Skeletal muscle tissue (tissue), 4 donors: ENCODE measurements around the gene HS6ST2. TPM values are rescaled to one million over a fixed set of nuclear protein-coding genes. Genes with fewer than 3 reads are reported as not detected.

Experiments used
- H3K27ac ChIP-seq: one replicate; pipeline ENCODE4 v1.7.0; 2013; ENCODE audit warnings: mild to moderate bottlenecking, low read depth, low read length, inconsistent platforms
- H3K27me3 ChIP-seq, 3 donors: one replicate each; pipeline ENCODE4 v1.7.0; 2013; ENCODE audit warnings: low read length in 3 of 3; ENCODE audit not compliant: control insufficient read depth in 3 of 3, insufficient read depth in 3 of 3
- H3K36me3 ChIP-seq, 3 donors: one replicate each; pipeline ENCODE4 v1.7.0; 2013; ENCODE audit warnings: low read length in 3 of 3; ENCODE audit not compliant: control insufficient read depth in 3 of 3, insufficient read depth in 3 of 3
- H3K4me1 ChIP-seq, 3 donors: one replicate each; pipeline ENCODE4 v1.7.0; 2013; ENCODE audit warnings: low read length in 3 of 3, mild to moderate bottlenecking in 3 of 3; ENCODE audit not compliant: control insufficient read depth in 3 of 3, insufficient read depth in 3 of 3
- H3K4me3 ChIP-seq, 3 donors: one replicate each; pipeline ENCODE4 v1.7.0; 2013; ENCODE audit warnings: low read length in 3 of 3
- H3K9ac ChIP-seq, 3 donors: one replicate each; pipeline ENCODE4 v1.7.0; 2013; ENCODE audit warnings: low read length in 3 of 3, mild to moderate bottlenecking in 3 of 3, moderate library complexity in 2 of 3, low read depth in 1 of 3
- H3K9me3 ChIP-seq, 3 donors: one replicate each; pipeline ENCODE4 v1.7.0; 2013; ENCODE audit warnings: low read length in 3 of 3; ENCODE audit not compliant: control insufficient read depth in 3 of 3
- total RNA-seq: library from RNA; depleted of rRNA; stranded (reverse); fragments of >200 nt; gene quantifications from one replicate; pipeline ENCODE4 v1.2.3, GENCODE V29; 2014
- donor health status: Osteomylitis.

The HS6ST2 gene
- total RNA-seq, 1 donor from 2014 or later, result 19.8 TPM

GRCh38 chrX:132740316-132741123 is 217.9 kb downstream of the HS6ST2 start:
- Histone ChIP-seq H3K4me3 (no peak overlapping the region), H3K27me3 (peaks cover 0 to 12% (median 0%) of the 10 kb centered on the region in 3 donors), H3K36me3 (no peaks in the 10 kb centered on the region), H3K4me1 (peaks cover 0 to 2% (median 0%) of the 10 kb centered on the region in 3 donors), H3K9ac (no peak overlapping the region), H3K9me3 (no peaks in the 10 kb centered on the region), H3K27ac (no peak overlapping the region)

GRCh38 chrX:132738951-132739350 is 219.5 kb downstream of the HS6ST2 start:
- no peak overlapping the region for H3K9ac ChIP-seq
- H3K4me3 ChIP-seq, result no peak overlapping the region
- H3K9me3 ChIP-seq, result no peaks in the 10 kb centered on the region
- no peaks in the 10 kb centered on the region for H3K36me3 ChIP-seq
- peaks cover 0 to 12% (median 0%) of the 10 kb centered on the region in 3 donors for H3K27me3 ChIP-seq
- H3K27ac ChIP-seq, result no peak overlapping the region
- H3K4me1 ChIP-seq, result peaks cover 0 to 2% (median 0%) of the 10 kb centered on the region in 3 donors

- Histone ChIP-seq H3K36me3 (no peaks in the 10 kb centered on the region), H3K4me1 (peaks cover 0 to 2% (median 0%) of the 10 kb centered on the region in 3 donors), H3K4me3 (no peak overlapping the region), H3K27me3 (peaks cover 0 to 12% (median 0%) of the 10 kb centered on the region in 3 donors), H3K9ac (no peak overlapping the region), H3K9me3 (no peaks in the 10 kb centered on the region), H3K27ac (no peak overlapping the region)
Observed at GRCh38 chrX:132737743-132738142, 220.7 kb downstream of the HS6ST2 start.

- no peaks in the 10 kb centered on the region for H3K4me1 ChIP-seq
- H3K27me3 ChIP-seq, result peaks cover 0 to 5% (median 0%) of the 10 kb centered on the region in 3 donors
- H3K9me3 ChIP-seq, result no peaks in the 10 kb centered on the region
- no peak overlapping the region for H3K9ac ChIP-seq
- no peak overlapping the region for H3K4me3 ChIP-seq
- H3K36me3 ChIP-seq, result no peaks in the 10 kb centered on the region
- H3K27ac ChIP-seq, result no peak overlapping the region
Observed at GRCh38 chrX:132732236-132732635, 226.2 kb downstream of the HS6ST2 start.

- Histone ChIP-seq H3K27me3 (no peaks in the 10 kb centered on the region), H3K9me3 (no peaks in the 10 kb centered on the region), H3K4me1 (no peaks in the 10 kb centered on the region), H3K36me3 (no peaks in the 10 kb centered on the region), H3K27ac (no peak overlapping the region), H3K9ac (no peak overlapping the region), H3K4me3 (no peak overlapping the region)
Observed at GRCh38 chrX:132730726-132731125, 227.7 kb downstream of the HS6ST2 start.

GRCh38 chrX:132730266-132730665 is 228.2 kb downstream of the HS6ST2 start:
- no peak overlapping the region for H3K9ac ChIP-seq
- no peaks in the 10 kb centered on the region for H3K36me3 ChIP-seq
- H3K27me3 ChIP-seq, result no peaks in the 10 kb centered on the region
- no peak overlapping the region for H3K27ac ChIP-seq
- H3K9me3 ChIP-seq, result no peaks in the 10 kb centered on the region
- H3K4me3 ChIP-seq, result no peak overlapping the region
- H3K4me1 ChIP-seq, result no peaks in the 10 kb centered on the region

GRCh38 chrX:132728296-132728695 is 230.1 kb downstream of the HS6ST2 start:
- no peaks in the 10 kb centered on the region for H3K27me3 ChIP-seq
- no peaks in the 10 kb centered on the region for H3K9me3 ChIP-seq
- no peaks in the 10 kb centered on the region for H3K36me3 ChIP-seq
- H3K9ac ChIP-seq, result no peak overlapping the region
- no peaks in the 10 kb centered on the region for H3K4me1 ChIP-seq
- H3K27ac ChIP-seq, result no peak overlapping the region
- H3K4me3 ChIP-seq, result no peak overlapping the region

GRCh38 chrX:132718431-132718958 is 239.9 kb downstream of the HS6ST2 start:
- Histone ChIP-seq H3K27ac (no peak overlapping the region), H3K27me3 (peaks cover 0 to 2% (median 0%) of the 10 kb centered on the region in 3 donors), H3K4me3 (no peak overlapping the region), H3K9ac (no peak overlapping the region), H3K9me3 (no peaks in the 10 kb centered on the region), H3K36me3 (no peaks in the 10 kb centered on the region), H3K4me1 (no peaks in the 10 kb centered on the region)

GRCh38 chrX:132716006-132716405 is 242.4 kb downstream of the HS6ST2 start:
- Histone ChIP-seq H3K4me1 (no peaks in the 10 kb centered on the region), H3K27ac (no peak overlapping the region), H3K9me3 (no peaks in the 10 kb centered on the region), H3K4me3 (no peak overlapping the region), H3K27me3 (peaks cover 0 to 2% (median 0%) of the 10 kb centered on the region in 3 donors), H3K36me3 (no peaks in the 10 kb centered on the region), H3K9ac (no peak overlapping the region)

GRCh38 chrX:132714913-132715312 is 243.5 kb downstream of the HS6ST2 start:
- H3K4me1 ChIP-seq, result no peaks in the 10 kb centered on the region
- no peak overlapping the region for H3K4me3 ChIP-seq
- H3K9ac ChIP-seq, result no peak overlapping the region
- H3K9me3 ChIP-seq, result no peaks in the 10 kb centered on the region
- peaks cover 0 to 2% (median 0%) of the 10 kb centered on the region in 3 donors for H3K27me3 ChIP-seq
- H3K36me3 ChIP-seq, result no peaks in the 10 kb centered on the region
- no peak overlapping the region for H3K27ac ChIP-seq
